Measurements from ENCODE around the gene IL13RA2.

Gene IL13RA2

GRCh38 chrX:115017455-115017854, at the start of gene IL13RA2:
TSS of gene IL13RA2 (minus strand) at chrX:115017616. CDS start at chrX:115017269, 347 bp downstream.
- Histone ChIP-seq H3K9me3 (ENCODE audit: control insufficient read depth in 1 of 2, low read length in 2 of 2) (no peaks in the 10 kb centered on the region), H3K4me3 (ENCODE audit: low read depth in 1 of 2, low read length in 2 of 2) (no peak within 1 kb of the TSS), H3K27me3 (ENCODE audit: low read depth, low read length) (no peaks in the 10 kb centered on the region), H3K27ac (ENCODE audit: low read length) (no peak within 1 kb of the TSS), H3K36me3 (ENCODE audit: control insufficient read depth in 1 of 2, insufficient read depth in 2 of 2, low read length in 2 of 2) (no peaks in the 10 kb centered on the region), H3K4me1 (ENCODE audit: control insufficient read depth in 1 of 2, insufficient read depth in 2 of 2, low read length in 2 of 2) (no peaks in the 10 kb centered on the region)

- no peaks in the 10 kb centered on the region for H3K4me1 ChIP-seq (ENCODE audit: control insufficient read depth in 1 of 2, insufficient read depth in 2 of 2, low read length in 2 of 2)
These were observed 47.9 kb upstream of the IL13RA2 start for GRCh38 chrX:115065304-115065703.

GRCh38 chrX:115060013-115060412, 42.6 kb upstream of the IL13RA2 start:
- H3K36me3 ChIP-seq (ENCODE audit: control insufficient read depth in 1 of 2, insufficient read depth in 2 of 2, low read length in 2 of 2): no peaks in the 10 kb centered on the region
- no peak overlapping the region for H3K27ac ChIP-seq (ENCODE audit: low read length)
- H3K4me1 ChIP-seq (ENCODE audit: control insufficient read depth in 1 of 2, insufficient read depth in 2 of 2, low read length in 2 of 2): no peaks in the 10 kb centered on the region
- H3K4me3 ChIP-seq (ENCODE audit: low read depth in 1 of 2, low read length in 2 of 2): no peak overlapping the region
- H3K9me3 ChIP-seq (ENCODE audit: control insufficient read depth in 1 of 2, low read length in 2 of 2): no peaks in the 10 kb centered on the region
- no peaks in the 10 kb centered on the region for H3K27me3 ChIP-seq (ENCODE audit: low read depth, low read length)

More at GRCh38 chrX:115065304-115065703, 47.9 kb upstream of the IL13RA2 start:
- H3K27ac ChIP-seq (ENCODE audit: low read length): no peak overlapping the region
- no peaks in the 10 kb centered on the region for H3K27me3 ChIP-seq (ENCODE audit: low read depth, low read length)
- no peak overlapping the region for H3K4me3 ChIP-seq (ENCODE audit: low read depth in 1 of 2, low read length in 2 of 2)
- H3K36me3 ChIP-seq (ENCODE audit: control insufficient read depth in 1 of 2, insufficient read depth in 2 of 2, low read length in 2 of 2): no peaks in the 10 kb centered on the region
- H3K9me3 ChIP-seq (ENCODE audit: control insufficient read depth in 1 of 2, low read length in 2 of 2): no peaks in the 10 kb centered on the region

GRCh38 chrX:115058276-115058675, 40.9 kb upstream of the IL13RA2 start:
- Histone ChIP-seq H3K4me1 (ENCODE audit: control insufficient read depth in 1 of 2, insufficient read depth in 2 of 2, low read length in 2 of 2) (no peaks in the 10 kb centered on the region), H3K27me3 (ENCODE audit: low read depth, low read length) (no peaks in the 10 kb centered on the region), H3K27ac (ENCODE audit: low read length) (no peak overlapping the region), H3K36me3 (ENCODE audit: control insufficient read depth in 1 of 2, insufficient read depth in 2 of 2, low read length in 2 of 2) (no peaks in the 10 kb centered on the region), H3K4me3 (ENCODE audit: low read depth in 1 of 2, low read length in 2 of 2) (no peak overlapping the region), H3K9me3 (ENCODE audit: control insufficient read depth in 1 of 2, low read length in 2 of 2) (no peaks in the 10 kb centered on the region)

GRCh38 chrX:115054876-115055275, 37.5 kb upstream of the IL13RA2 start:
- H3K27ac ChIP-seq (ENCODE audit: low read length): no peak overlapping the region
- no peaks in the 10 kb centered on the region for H3K9me3 ChIP-seq (ENCODE audit: control insufficient read depth in 1 of 2, low read length in 2 of 2)
- H3K36me3 ChIP-seq (ENCODE audit: control insufficient read depth in 1 of 2, insufficient read depth in 2 of 2, low read length in 2 of 2): no peaks in the 10 kb centered on the region
- no peak overlapping the region for H3K4me3 ChIP-seq (ENCODE audit: low read depth in 1 of 2, low read length in 2 of 2)
- H3K27me3 ChIP-seq (ENCODE audit: low read depth, low read length): no peaks in the 10 kb centered on the region
- no peaks in the 10 kb centered on the region for H3K4me1 ChIP-seq (ENCODE audit: control insufficient read depth in 1 of 2, insufficient read depth in 2 of 2, low read length in 2 of 2)

GRCh38 chrX:115053223-115053622, 35.8 kb upstream of the IL13RA2 start:
- Histone ChIP-seq H3K9me3 (ENCODE audit: control insufficient read depth in 1 of 2, low read length in 2 of 2) (no peaks in the 10 kb centered on the region), H3K36me3 (ENCODE audit: control insufficient read depth in 1 of 2, insufficient read depth in 2 of 2, low read length in 2 of 2) (no peaks in the 10 kb centered on the region), H3K4me3 (ENCODE audit: low read depth in 1 of 2, low read length in 2 of 2) (no peak overlapping the region), H3K27ac (ENCODE audit: low read length) (no peak overlapping the region), H3K4me1 (ENCODE audit: control insufficient read depth in 1 of 2, insufficient read depth in 2 of 2, low read length in 2 of 2) (no peaks in the 10 kb centered on the region), H3K27me3 (ENCODE audit: low read depth, low read length) (no peaks in the 10 kb centered on the region)

- no peaks in the 10 kb centered on the region for H3K36me3 ChIP-seq (ENCODE audit: control insufficient read depth in 1 of 2, insufficient read depth in 2 of 2, low read length in 2 of 2)
- no peak overlapping the region for H3K27ac ChIP-seq (ENCODE audit: low read length)
- no peak overlapping the region for H3K4me3 ChIP-seq (ENCODE audit: low read depth in 1 of 2, low read length in 2 of 2)
- no peaks in the 10 kb centered on the region for H3K27me3 ChIP-seq (ENCODE audit: low read depth, low read length)
- H3K4me1 ChIP-seq (ENCODE audit: control insufficient read depth in 1 of 2, insufficient read depth in 2 of 2, low read length in 2 of 2): no peaks in the 10 kb centered on the region
- no peaks in the 10 kb centered on the region for H3K9me3 ChIP-seq (ENCODE audit: control insufficient read depth in 1 of 2, low read length in 2 of 2)
These were observed 30.3 kb upstream of the IL13RA2 start for GRCh38 chrX:115047715-115048114.

- H3K4me1 ChIP-seq (ENCODE audit: control insufficient read depth in 1 of 2, insufficient read depth in 2 of 2, low read length in 2 of 2): no peaks in the 10 kb centered on the region
- H3K9me3 ChIP-seq (ENCODE audit: control insufficient read depth in 1 of 2, low read length in 2 of 2): no peaks in the 10 kb centered on the region
These were observed 29.8 kb upstream of the IL13RA2 start for GRCh38 chrX:115047181-115047580.

GRCh38 chrX:115040417-115040816, 23.0 kb upstream of the IL13RA2 start:
- Histone ChIP-seq H3K27me3 (ENCODE audit: low read depth, low read length) (no peaks in the 10 kb centered on the region), H3K9me3 (ENCODE audit: control insufficient read depth in 1 of 2, low read length in 2 of 2) (no peaks in the 10 kb centered on the region), H3K27ac (ENCODE audit: low read length) (no peak overlapping the region), H3K4me1 (ENCODE audit: control insufficient read depth in 1 of 2, insufficient read depth in 2 of 2, low read length in 2 of 2) (no peaks in the 10 kb centered on the region), H3K4me3 (ENCODE audit: low read depth in 1 of 2, low read length in 2 of 2) (no peak overlapping the region), H3K36me3 (ENCODE audit: control insufficient read depth in 1 of 2, insufficient read depth in 2 of 2, low read length in 2 of 2) (no peaks in the 10 kb centered on the region)

More at GRCh38 chrX:115047181-115047580, 29.8 kb upstream of the IL13RA2 start:
- Histone ChIP-seq H3K27ac (ENCODE audit: low read length) (no peak overlapping the region), H3K4me3 (ENCODE audit: low read depth in 1 of 2, low read length in 2 of 2) (no peak overlapping the region), H3K27me3 (ENCODE audit: low read depth, low read length) (no peaks in the 10 kb centered on the region), H3K36me3 (ENCODE audit: control insufficient read depth in 1 of 2, insufficient read depth in 2 of 2, low read length in 2 of 2) (no peaks in the 10 kb centered on the region)

GRCh38 chrX:115038406-115038805, 21.0 kb upstream of the IL13RA2 start:
- Histone ChIP-seq H3K36me3 (ENCODE audit: control insufficient read depth in 1 of 2, insufficient read depth in 2 of 2, low read length in 2 of 2) (no peaks in the 10 kb centered on the region), H3K9me3 (ENCODE audit: control insufficient read depth in 1 of 2, low read length in 2 of 2) (no peaks in the 10 kb centered on the region), H3K4me1 (ENCODE audit: control insufficient read depth in 1 of 2, insufficient read depth in 2 of 2, low read length in 2 of 2) (no peaks in the 10 kb centered on the region), H3K27ac (ENCODE audit: low read length) (no peak overlapping the region), H3K27me3 (ENCODE audit: low read depth, low read length) (no peaks in the 10 kb centered on the region), H3K4me3 (ENCODE audit: low read depth in 1 of 2, low read length in 2 of 2) (no peak overlapping the region)

- Histone ChIP-seq H3K36me3 (ENCODE audit: control insufficient read depth in 1 of 2, insufficient read depth in 2 of 2, low read length in 2 of 2) (no peaks in the 10 kb centered on the region), H3K9me3 (ENCODE audit: control insufficient read depth in 1 of 2, low read length in 2 of 2) (no peaks in the 10 kb centered on the region), H3K27me3 (ENCODE audit: low read depth, low read length) (no peaks in the 10 kb centered on the region), H3K4me3 (ENCODE audit: low read depth in 1 of 2, low read length in 2 of 2) (no peak overlapping the region), H3K27ac (ENCODE audit: low read length) (no peak overlapping the region), H3K4me1 (ENCODE audit: control insufficient read depth in 1 of 2, insufficient read depth in 2 of 2, low read length in 2 of 2) (no peaks in the 10 kb centered on the region)
These were observed 18.6 kb upstream of the IL13RA2 start for GRCh38 chrX:115036029-115036428.

GRCh38 chrX:115031989-115032388, 14.6 kb upstream of the IL13RA2 start:
- H3K4me1 ChIP-seq (ENCODE audit: control insufficient read depth in 1 of 2, insufficient read depth in 2 of 2, low read length in 2 of 2): peaks cover 0 to 8% of the 10 kb centered on the region in 2 donors
- no peaks in the 10 kb centered on the region for H3K27me3 ChIP-seq (ENCODE audit: low read depth, low read length)
- no peak overlapping the region for H3K27ac ChIP-seq (ENCODE audit: low read length)
- no peaks in the 10 kb centered on the region for H3K9me3 ChIP-seq (ENCODE audit: control insufficient read depth in 1 of 2, low read length in 2 of 2)
- H3K36me3 ChIP-seq (ENCODE audit: control insufficient read depth in 1 of 2, insufficient read depth in 2 of 2, low read length in 2 of 2): no peaks in the 10 kb centered on the region
- H3K4me3 ChIP-seq (ENCODE audit: low read depth in 1 of 2, low read length in 2 of 2): no peak overlapping the region

Measured in muscle layer of duodenum (tissue), 2 donors.